ENCODE results near the gene RHOBTB3.
A peak's percentile ranks its signal among the peaks of the same experiment; 100 is the strongest.
"Not testable (repeated sequence)": the region's sequence is repeated elsewhere in the genome, so short reads cannot be mapped to it uniquely, and the experiment has no call there.

RHOBTB3 gene

GRCh38 chr5:95806687-95807086, 75.6 kb downstream of the RHOBTB3 start:
- DNase-seq (ENCODE audit: low read depth) = no peak
- TF ChIP-seq CTCF (conservative IDR thresholded peaks at IDR 0.05; ENCODE audit: control insufficient read depth, insufficient read depth, low read depth, low read length) = no peak

GRCh38 chr5:95808013-95808685, 77.0 kb downstream of the RHOBTB3 start:
- no peak for DNase-seq (ENCODE audit: low read depth)
- TF ChIP-seq CTCF (conservative IDR thresholded peaks at IDR 0.05; ENCODE audit: control insufficient read depth, insufficient read depth, low read depth, low read length) = no peak
- no peak overlapping the region for H3K4me3 ChIP-seq (ENCODE audit: control insufficient read depth, low read depth, low read length)

More at GRCh38 chr5:95806687-95807086, 75.6 kb downstream of the RHOBTB3 start:
- H3K4me3 ChIP-seq (ENCODE audit: control insufficient read depth, low read depth, low read length) = no peak overlapping the region

- no peak overlapping the region for H3K4me3 ChIP-seq (ENCODE audit: control insufficient read depth, low read depth, low read length)
- peak; percentile 90 for DNase-seq (ENCODE audit: low read depth)
- TF ChIP-seq CTCF (conservative IDR thresholded peaks at IDR 0.05; ENCODE audit: control insufficient read depth, insufficient read depth, low read depth, low read length) = no peak
These were observed 77.7 kb downstream of the RHOBTB3 start for GRCh38 chr5:95808686-95809413.

- DNase-seq (ENCODE audit: low read depth) = peak; percentile 76
- no peak for TF ChIP-seq CTCF (conservative IDR thresholded peaks at IDR 0.05; ENCODE audit: control insufficient read depth, insufficient read depth, low read depth, low read length)
- H3K4me3 ChIP-seq (ENCODE audit: control insufficient read depth, low read depth, low read length) = no peak overlapping the region
These were observed 78.4 kb downstream of the RHOBTB3 start for GRCh38 chr5:95809414-95809960.

GRCh38 chr5:95810305-95811125, 79.4 kb downstream of the RHOBTB3 start:
- H3K4me3 ChIP-seq (ENCODE audit: control insufficient read depth, low read depth, low read length) = no peak overlapping the region
- TF ChIP-seq CTCF (conservative IDR thresholded peaks at IDR 0.05; ENCODE audit: control insufficient read depth, insufficient read depth, low read depth, low read length) = no peak
- DNase-seq (ENCODE audit: low read depth) = no peak

- not testable (repeated sequence) for H3K4me3 ChIP-seq (ENCODE audit: control insufficient read depth, low read depth, low read length)
- peak; percentile 72 for DNase-seq (ENCODE audit: low read depth)
These were observed 79.9 kb downstream of the RHOBTB3 start for GRCh38 chr5:95811126-95811423.

- DNase-seq (ENCODE audit: low read depth); H3K4me3 ChIP-seq (ENCODE audit: control insufficient read depth, low read depth, low read length): not testable (repeated sequence)
These were observed 80.4 kb downstream of the RHOBTB3 start for GRCh38 chr5:95811461-95812073.
